ENCODE results near the gene C6orf136.

DNA sequence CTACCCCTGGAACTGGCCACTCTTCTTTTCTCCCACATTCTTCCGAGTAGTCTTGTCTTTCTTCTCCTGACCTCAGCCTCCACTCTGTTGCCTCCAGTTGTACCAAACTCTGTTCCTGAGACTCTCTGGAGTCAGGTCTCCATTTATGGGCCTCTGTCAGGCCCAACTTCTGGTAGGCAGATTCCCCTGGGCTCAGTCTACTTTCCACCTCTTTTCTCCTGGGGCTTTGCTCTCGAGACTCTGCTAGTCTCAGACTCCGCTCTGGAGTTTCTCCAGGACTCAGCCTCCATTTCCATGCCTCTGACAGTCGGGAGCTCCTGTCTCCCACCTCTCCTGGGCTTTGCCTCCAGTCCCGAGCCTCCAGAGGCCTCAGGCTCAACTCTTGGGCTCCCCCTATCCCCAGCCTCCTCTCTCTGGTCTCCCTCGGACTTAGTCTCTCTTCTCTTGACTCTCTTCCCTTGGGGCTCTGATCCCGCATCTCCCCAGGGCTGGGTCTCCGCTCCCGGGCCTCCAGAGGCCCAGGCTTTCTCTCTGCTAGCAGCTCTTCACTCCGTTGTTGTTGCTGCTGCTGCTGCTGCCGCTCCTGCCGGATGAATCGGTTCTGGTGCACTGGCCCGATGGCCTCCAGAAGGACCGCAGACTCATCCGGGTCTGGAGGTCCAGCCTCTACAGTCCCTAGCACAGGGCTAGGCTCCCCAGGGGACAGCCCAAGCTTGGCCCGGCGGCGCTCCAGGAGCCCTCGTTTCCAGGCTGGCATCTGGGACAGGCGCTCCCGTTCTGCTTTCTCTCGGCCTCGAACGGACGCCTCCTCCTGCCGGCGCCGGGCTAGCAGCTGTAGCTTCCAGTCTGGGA, 38.5 kb downstream of the C6orf136 start:
- TF ChIP-seq, protein P1, sequence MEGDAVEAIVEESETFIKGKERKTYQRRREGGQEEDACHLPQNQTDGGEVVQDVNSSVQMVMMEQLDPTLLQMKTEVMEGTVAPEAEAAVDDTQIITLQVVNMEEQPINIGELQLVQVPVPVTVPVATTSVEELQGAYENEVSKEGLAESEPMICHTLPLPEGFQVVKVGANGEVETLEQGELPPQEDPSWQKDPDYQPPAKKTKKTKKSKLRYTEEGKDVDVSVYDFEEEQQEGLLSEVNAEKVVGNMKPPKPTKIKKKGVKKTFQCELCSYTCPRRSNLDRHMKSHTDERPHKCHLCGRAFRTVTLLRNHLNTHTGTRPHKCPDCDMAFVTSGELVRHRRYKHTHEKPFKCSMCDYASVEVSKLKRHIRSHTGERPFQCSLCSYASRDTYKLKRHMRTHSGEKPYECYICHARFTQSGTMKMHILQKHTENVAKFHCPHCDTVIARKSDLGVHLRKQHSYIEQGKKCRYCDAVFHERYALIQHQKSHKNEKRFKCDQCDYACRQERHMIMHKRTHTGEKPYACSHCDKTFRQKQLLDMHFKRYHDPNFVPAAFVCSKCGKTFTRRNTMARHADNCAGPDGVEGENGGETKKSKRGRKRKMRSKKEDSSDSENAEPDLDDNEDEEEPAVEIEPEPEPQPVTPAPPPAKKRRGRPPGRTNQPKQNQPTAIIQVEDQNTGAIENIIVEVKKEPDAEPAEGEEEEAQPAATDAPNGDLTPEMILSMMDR (IDR thresholded peaks at IDR 0.05), result no peak
- no peak for TF ChIP-seq POLR2A (IDR thresholded peaks at IDR 0.05)

Data from thyroid gland (tissue), 4 donors.